ENCODE data around the gene P2RX4. TPM values are rescaled to one million over a fixed set of nuclear protein-coding genes. Genes with fewer than 3 reads are reported as not detected.
"Not testable (repeated sequence)": the region's sequence is repeated elsewhere in the genome, so short reads cannot be mapped to it uniquely, and the experiment has no call there.

Gene P2RX4
- total RNA-seq, 1 donor from 2014 or later, result 6.6 TPM

DNA sequence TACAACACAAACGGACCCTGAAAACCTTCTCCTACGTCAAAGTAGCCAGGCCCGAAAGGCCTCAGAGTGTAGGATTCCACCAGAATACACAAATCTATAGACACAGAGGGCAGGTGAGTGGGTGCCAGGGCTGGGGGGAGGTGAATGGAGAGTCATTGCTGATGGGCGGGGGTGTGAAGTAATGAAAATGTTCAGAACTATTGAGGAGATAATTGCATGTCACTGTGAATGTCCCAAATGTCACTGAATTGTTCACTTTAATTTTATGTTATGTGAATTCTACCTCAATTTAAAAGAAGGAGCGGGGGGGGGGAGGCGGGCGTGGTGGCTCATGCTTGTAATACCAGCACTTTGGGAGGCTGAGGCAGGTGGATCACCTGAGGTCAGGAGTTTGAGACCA, 36.0 kb downstream of the P2RX4 start:
- DNase-seq, result no peak

DNA sequence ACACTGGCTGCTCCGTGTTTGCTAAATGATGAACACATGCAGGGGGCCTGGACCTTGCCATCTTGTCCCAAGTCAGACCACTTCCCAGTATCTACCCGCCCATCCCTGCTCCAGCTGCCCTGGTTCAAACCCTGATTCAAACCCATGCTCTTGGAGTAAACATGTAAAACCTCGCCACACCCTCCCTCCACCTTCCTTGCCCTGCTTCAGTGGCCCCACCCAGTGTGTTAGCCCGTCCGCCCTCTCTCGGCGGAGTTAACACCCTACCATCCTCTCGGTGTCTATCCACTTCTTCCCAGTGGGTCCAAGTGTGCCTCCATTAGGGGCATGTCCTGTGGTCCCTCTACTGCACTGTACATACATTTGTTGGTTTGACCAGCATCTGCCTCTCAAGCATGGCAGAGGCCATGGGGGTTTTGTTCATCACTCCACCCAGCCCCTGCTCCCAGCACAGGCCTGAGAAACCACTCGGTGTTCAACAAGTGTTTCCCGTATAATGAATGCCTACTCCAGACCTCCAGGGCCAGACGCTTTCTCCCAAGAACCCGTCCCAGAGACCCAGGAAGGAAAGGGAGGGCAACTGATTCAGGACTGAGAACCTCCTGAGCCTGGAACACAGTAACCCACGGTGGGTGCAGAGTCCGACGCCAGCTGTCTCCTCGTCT, 37.1 kb downstream of the P2RX4 start:
- DNase-seq, result no peak

DNA sequence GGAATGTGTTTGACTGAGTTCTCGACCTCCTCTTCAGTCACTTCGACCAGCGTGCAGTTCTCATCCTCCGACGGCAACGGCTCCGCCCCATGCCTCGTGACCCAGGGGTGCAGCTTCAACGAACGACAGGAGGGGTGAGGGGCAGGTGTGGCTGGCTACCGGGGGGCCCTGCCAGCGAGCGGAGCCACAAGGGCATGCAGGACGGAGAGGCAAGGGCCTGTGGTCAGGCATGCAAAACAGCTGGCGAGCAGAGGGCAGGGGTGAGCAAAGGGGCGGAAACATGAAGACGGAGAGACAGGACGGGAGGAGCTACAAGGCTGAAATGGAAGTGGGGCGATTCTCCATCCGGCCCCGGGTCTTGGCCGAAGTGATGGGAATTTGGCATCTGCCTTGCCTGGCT, 38.7 kb downstream of the P2RX4 start:
- DNase-seq, result no peak

DNA sequence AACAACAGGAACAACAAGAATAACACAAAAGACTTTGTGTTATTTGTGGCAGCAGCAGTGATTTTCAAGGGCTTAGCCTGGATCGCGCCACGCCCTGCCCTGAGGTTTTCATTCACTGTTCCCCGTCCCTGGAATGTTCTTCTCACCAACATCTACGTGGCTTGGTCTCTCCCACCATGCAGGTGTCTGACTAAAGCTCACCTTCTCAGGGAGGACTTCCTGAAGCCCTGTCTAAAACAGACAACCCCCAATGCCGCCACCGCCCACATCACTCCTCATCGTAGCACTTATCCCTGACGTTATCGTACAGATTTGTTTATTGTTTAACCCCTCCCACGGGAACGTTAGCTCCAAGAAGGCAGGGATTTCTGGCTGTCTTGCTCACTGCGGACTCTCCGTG, 40.4 kb downstream of the P2RX4 start:
- no peak for DNase-seq

DNA sequence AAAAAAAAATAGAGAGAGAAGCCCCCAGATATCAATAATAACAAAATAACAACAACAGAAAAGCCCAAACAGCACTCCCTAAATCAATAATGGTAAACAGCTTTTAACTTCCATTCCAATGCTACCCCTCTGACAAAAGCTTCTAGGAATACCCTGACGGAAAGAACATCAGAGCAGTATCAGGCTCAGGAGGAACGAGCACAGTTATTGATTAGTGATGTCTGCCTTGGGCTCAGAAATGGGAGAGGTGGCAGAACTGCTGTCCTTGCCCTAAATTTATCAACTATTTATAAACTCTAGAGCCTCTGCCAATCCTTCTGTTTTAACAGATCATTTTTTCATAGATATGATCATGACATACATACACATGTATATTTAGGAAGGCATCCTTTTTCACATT, 41.9 kb downstream of the P2RX4 start:
- DNase-seq, result no peak

DNA sequence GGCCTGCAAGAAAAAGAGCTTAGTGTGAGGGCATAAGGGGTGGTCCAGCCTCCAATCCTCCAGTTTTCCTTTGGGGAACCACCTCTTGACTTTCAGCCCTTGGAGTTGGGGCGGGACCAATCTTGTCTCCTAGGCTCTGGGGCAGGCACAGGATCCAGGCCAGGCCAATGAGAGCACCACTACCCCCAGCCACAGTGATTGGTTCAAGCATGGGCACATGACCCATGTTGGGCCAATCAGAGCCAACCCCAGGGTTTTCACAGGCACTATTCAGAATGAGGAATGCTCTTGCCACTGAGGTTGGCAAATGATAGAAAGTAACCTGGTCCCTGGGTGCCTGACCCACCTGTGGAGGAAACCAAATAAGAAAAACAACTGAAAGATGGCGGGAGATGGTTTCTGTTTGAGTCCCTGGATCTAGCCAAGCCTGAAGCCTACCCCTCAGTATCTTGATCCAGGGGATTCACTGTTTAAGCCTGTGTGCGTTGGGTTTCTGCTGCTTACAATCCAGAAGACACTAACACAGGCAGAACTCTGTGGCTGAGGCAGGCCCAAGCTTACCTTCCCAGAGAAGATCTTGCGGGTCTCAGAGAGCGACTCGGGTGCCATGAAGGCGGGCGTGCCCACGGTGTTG, 42.9 kb downstream of the P2RX4 start:
- DNase-seq, result no peak

DNA sequence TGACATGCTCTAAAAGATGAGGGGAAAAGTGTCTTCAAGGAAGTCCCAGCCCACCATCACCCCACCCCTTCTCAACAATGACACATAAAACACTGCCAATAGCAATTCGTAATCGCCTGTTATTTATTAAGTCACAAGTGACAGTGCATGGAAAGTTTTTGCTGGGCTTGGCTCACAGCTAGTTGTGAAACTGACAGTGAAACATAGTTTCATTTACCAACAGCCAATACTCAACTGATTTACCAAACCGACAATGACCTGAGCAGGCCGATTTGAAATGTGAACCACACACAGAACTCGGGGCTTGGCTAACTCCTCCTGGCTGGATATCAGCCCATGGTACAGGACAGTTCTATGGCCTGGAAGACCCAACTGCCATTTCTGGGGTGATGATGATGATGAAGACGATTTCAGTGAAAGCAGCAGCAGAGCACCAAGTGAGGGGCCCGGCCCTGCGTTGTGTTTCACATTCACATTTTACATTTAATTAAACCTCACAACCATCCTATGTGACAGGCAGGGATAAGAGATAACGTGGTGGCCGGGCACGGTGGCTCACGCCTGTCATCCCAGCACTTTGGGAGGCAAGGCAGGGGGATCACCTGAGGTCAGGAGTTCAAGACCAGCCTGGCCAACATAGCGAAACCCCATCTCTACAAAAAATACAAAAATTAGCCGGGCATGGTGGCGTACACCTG, 43.9 kb downstream of the P2RX4 start:
- DNase-seq, result no peak

DNA sequence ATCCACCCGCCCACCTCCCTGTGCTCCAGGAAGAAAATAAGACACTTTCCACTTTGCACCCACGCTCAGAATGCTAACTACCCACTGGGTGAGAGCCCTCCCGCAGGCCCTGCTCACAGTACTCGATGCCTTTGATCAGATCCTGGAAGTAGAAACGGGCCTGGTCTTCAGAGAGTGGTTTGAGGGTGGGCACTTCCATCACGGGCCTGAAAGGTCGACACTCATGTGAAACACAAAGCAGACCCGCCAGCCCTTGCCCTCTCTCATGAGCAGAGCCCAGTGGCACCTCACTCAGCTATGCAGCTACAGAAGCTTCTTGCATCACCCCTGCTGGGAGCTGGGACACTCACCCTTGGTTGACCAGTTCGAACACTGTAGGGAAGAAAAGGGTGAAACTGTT, 45.5 kb downstream of the P2RX4 start:
- no peak for DNase-seq

DNA sequence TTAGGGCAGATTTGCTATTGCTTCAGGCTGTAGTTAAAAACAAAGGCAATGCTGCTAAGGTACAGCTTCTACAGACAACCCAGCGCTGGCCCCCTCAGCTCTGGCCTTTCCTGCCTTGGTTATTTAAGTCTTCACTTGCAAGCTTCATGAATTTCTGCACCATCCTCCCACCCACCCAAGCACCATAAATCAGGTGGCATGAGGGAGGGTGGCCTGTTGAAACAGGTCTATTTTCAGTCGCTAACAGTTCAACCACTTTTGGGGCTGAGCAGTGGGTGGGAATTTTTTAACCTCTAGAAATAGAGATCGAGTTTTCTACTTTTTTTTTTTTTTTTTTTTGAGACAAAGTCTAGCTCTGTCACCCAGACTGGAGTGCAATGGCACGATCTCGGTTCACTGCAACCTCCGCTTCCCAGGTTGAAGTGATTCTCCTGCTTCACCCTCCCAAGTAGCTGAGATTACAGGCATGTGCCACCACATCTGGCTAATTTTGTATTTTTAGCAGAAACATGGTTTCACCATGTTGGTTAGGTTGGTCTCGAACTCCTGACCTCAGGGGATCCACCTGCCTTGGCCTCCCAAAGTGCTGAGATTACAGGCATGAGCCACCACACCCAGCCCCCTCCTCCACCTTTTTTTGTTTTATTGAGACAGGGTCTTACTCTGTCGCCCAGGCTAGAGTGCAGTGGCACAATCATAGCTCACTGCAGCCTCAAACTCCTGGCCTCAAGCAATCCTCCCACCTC, 47.9 kb downstream of the P2RX4 start:
- DNase-seq, result not testable (repeated sequence)

DNA sequence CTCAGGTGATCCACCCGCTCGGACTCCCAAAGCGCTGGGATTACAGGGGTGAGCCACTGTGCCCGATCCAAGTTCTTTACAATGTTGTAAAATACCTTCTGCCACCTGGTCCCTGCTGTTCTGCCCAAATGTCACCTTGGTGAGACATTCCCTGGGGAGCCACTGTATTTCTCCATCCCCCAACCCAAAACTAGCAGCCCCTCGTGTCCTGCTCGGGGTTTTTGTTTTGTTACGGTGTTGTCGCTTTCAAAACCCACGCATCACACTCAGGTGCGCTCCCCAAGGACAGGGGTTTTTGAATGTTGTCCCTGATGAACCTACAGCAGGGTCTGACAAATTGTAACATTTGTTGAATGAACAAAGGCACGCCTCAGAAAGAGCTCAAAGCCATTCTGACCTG, 49.1 kb downstream of the P2RX4 start:
- no peak for DNase-seq

DNA sequence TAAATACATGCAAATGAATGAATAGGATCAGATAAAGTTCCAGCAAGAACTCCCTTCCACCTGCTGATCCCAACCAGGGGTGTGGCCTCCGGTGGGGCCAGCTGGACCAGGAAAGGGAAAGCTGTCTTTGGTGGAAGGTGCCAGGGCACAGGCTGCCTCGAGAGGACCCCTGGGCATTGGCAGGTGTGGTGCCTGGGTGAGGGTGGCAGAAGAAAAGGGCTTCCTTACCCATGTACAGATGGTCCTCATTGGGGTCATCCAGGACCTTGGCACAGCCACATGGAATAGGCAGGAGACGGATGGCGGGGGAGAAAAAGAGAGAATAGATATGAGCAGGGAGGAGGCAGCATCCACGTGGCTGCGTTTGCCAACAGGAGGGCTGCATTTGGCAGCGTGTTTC, 50.2 kb downstream of the P2RX4 start:
- DNase-seq, result no peak

DNA sequence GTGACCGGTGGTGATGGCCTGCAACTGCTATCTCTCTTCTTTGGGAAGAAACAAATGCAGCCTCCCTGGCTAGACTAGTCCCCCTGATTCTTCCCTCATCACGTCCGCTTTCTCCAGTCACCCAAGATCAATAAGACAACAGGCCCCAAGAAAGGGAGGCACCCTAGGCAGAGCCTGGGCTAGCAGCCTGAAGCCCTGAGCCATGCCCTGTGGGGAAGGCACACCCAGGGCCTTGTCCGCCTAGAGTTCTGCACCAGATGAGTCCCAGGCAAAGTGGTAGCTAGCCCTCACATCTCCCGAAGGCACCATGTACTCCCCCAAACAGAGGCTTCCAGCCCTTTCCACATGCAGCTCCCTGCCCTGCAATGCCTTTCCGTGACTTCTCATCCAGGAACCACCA, 51.5 kb downstream of the P2RX4 start:
- DNase-seq, result no peak

DNA sequence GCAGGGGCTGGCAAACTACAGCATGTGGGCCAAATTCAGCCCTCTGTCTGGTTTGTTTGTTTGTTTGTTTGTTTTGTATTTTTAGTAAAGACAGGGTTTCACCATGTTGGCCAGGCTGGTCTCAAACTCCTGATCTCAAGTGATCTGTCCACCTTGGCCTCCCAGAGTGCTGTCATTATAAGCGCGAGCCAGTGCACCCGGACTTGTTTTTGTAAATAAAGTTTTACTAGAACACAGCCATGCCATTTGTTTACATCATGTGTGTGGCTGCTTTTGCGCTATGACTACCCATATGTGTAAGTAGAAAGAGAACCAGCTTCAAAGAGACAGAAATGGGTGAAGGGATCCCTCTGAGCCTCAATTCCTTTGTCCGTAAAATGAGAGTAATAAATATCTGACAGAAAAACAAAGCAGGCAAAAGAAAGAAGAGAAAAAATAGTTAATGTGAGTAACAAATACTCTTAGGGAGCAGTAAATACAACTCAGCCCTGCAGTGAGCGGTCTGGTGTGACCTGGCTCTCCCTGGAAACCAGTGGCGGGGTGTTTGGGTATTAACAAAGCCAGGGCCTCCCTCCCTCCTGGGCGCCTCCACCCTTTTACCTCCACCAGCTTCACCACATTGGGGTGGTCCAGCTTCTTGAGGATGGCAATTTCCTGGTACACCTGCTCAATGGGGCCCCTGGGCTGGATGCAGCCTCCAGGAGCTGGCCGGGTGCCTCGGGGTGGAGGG, 53.4 kb downstream of the P2RX4 start:
- no peak for DNase-seq

DNA sequence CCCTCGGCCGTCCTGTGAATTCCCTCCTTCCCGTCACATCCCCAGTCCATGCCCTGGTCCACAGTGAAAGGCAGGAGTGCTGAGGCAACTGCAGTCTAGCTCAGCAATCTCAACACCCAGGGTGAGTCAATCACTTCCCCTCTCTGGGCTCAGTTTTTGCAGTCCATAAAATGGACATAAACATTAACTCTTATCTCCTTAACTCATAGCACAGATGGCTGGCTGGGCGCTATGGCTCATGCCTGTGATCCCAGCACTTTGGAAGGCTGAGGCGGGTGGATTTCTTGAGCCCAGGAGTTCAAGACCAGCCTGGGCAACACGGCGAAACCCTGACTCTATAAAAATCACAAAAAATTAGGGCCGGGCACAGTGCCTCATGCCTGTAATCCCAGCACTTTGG, 54.2 kb downstream of the P2RX4 start:
- no peak for DNase-seq

DNA sequence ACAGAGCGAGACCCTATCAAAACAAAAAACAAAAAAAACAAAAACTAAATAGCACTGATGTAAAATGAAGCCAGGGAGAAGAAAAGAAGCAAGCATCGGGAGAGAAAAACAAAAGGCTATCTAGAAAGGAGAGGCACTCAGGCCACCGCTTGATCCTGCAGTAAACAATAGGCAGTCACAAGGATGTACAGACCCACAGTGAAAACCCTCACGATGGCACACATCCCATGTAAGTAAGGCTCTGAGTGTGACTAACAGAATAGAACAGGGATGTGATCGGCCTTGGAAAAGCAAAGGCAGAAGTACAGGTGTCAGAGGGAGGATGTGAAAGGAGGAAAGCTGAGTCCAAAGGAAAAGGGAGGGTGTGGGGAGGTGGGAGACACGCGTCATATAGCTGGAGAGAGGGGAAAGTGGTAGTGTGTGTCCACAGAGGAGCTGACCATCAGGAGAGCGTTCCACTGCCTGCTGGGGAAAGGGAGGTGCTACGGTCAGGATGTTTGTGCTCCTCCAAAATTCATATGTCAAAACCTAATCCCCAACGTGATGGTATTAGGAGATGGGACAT, 55.1 kb downstream of the P2RX4 start:
- no peak for DNase-seq

DNA sequence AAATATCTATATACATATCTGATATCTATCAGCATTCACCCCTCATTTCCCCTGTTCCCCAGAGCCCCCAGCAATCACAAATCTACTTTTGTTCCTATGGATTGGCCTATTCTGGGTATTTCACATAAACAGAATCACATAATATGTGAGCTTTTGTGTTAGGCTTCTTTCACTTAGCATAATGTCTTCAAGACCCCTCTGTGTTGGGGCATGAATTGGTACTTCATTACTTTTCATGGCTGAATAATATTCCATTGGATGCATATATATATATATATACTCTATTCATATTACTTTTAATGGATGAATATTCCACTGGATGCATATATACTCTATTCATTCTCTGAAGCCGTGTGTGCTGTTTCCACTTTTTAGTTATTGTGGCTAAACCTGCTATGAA, 57.9 kb downstream of the P2RX4 start:
- no peak for DNase-seq

DNA sequence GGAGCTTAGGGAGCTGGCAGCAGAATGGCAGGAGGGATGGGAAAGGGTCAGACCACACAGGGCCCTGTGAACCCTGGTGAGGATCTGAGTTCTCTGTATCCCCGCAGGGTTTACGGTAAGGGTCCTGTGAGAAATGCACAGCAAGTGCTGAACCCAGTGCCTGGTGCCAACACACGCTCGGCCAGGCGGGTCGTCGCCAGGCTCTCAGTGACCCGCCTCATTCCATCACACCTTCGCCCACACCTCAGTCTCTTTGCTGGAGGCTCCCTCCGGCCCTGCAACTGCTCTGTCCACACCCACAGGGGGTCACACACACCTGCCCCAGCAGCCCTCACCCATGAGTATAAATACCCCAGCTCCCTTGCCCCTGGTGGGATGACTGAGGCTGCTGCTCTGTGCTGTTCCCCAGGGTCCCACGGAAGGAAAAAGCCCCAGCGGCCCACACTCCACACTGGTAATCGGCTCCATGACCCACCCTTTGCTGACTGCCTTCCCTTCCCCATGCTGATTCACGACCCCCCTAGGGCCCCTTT, 63.5 kb downstream of the P2RX4 start:
- DNase-seq, result no peak

DNA sequence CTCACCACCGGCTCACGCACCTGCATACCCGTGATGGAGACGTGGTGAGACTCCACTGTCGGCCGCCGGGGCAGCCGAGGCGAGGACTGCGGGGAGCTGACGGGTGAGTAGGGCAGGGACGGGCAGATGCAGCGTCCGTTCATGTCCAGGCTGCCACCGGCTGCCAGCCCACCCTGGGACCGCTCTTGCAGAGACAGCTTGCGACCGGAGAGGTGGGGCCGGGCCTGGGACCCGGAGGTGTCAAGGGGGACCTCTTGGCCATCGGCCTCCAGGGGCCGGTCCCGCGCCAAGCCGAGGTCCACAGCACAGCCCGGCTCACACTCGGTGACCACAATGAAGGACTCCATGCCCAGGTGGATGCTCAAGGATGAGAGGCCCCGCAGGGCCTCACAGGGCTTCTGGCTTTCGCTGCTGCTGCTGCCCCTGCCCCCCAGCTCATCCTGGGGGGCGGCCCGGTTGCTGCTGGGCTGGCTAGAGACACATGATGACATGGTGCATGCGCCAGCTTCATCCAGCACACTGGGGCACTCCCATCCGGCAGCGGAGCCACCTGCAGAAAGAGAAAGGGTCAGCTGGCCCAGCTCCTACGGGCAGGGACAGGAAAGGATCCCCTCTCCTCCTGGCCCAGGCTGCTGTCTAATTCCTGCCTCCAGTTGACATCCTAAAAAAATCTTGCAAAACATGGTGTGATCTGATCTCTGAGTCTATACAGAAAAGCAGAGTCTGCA, 64.3 kb downstream of the P2RX4 start:
- DNase-seq, result no peak

DNA sequence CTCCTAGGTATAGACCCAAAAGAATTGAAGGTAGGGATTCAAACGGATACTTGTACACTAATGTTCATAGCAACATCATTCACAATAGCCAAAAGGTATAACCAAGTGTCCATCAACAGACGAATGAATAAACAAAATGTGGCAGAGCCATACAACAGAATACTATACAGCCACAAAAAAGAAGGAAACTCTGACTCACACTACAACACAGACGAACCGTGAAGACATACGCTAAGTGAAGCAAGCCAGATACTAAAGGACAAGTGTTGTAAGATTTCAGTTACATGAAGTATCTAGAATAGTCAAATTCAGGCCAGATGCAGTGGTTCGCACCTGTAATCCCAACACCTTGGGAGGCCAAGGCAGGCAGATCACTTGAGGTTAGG, 67.4 kb downstream of the P2RX4 start:
- no peak for DNase-seq

DNA sequence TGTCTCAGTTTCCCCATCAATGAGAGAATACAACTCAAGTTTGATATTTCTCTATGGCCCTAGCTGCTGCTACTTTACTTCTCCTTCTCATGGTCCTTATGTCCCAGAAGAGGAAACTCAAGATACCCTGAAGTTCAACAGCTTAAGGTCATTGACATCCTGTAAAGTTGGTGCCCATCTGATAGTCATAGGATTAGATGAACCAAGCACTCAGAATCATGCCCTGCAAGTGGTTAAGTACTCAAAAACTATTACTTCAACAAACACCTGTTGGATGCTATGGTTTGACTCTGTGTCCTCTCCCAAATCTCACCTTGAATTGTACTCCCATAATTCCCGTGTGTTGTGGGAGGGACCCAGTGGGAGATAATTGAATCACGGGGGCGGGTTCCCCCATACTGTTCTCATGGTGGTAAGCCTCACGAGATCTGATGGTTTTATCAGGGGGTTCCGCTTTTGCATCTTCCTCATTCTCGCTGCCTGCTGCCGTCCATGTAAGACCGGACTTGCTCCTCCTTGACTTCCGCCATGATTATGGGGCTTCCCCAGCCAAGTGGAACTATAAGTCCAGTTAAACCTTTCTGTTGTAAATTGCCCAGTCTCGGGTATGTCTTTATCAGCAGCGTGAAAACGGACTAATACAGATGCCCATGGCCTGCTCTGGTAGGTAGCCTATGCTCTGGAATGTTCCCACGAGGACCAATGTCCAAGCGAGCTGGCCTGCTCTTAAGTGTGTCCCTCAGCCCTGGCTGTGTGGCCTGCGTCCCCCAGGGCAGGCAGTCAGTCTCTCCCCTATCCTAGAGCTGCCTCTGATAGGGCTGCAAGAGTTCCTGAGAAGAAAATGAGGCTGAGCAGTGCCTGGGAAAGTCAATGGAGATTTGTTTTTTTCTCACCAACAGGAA, 68.5 kb downstream of the P2RX4 start:
- DNase-seq, result no peak

Measured in occipital lobe (tissue), 2 donors.